Spleen (tissue), 11 donors: ENCODE results near the gene NGEF. TPM values are rescaled to one million over a fixed set of nuclear protein-coding genes. Genes with fewer than 3 reads are reported as not detected.
A peak's percentile ranks its signal among the peaks of the same experiment; 100 is the strongest.

Experiments used
- DNase-seq: peaks from one replicate; pipeline ENCODE4 v3.0.0-alpha.2; 2020
- H3K27ac ChIP-seq, 8 donors: fragments of 200-600 bp; sonication (generic) in 7 of 8; 1 replicate in 4 of 8; 2 replicates in 4 of 8; pipeline versions ENCODE4 v1.5.0 to v1.8.0; 2016 to 2021; ENCODE audit warnings: inconsistent platforms in 4 of 8, mild to moderate bottlenecking in 4 of 8, moderate library complexity in 1 of 8
- H3K27me3 ChIP-seq, 7 donors: fragments of 200-600 bp; sonication (generic) in 6 of 7; replicated peaks in 1 of 7; 1 replicate in 4 of 7; 2 replicates in 3 of 7; pipeline versions ENCODE4 v1.5.0 to v1.8.0; 2016 to 2021; ENCODE audit warnings: inconsistent platforms in 3 of 7, mild to moderate bottlenecking in 1 of 7
- H3K36me3 ChIP-seq, 6 donors: fragments of 200-600 bp; sonication (generic) in 5 of 6; 1 replicate in 4 of 6; 2 replicates in 2 of 6; pipeline versions ENCODE4 v1.5.0 to v1.8.0; 2016 to 2021; ENCODE audit warnings: inconsistent platforms in 2 of 6
- H3K4me1 ChIP-seq, 6 donors: fragments of 200-600 bp; sonication (generic) in 5 of 6; 1 replicate in 3 of 6; 2 replicates in 3 of 6; pipeline versions ENCODE4 v1.5.0 to v1.8.0; 2016 to 2021; ENCODE audit warnings: inconsistent platforms in 3 of 6
- H3K4me3 ChIP-seq, 8 donors: fragments of 200-600 bp; sonication (generic) in 7 of 8; 1 replicate in 4 of 8; 2 replicates in 4 of 8; pipeline versions ENCODE4 v1.5.0 to v1.8.0; 2016 to 2021; ENCODE audit warnings: inconsistent platforms in 4 of 8, mild to moderate bottlenecking in 4 of 8, moderate library complexity in 2 of 8
- H3K9me3 ChIP-seq, 8 donors: fragments of 200-600 bp; sonication (generic) in 7 of 8; 1 replicate in 4 of 8; 2 replicates in 4 of 8; pipeline versions ENCODE4 v1.5.0 to v1.8.0; 2016 to 2021; ENCODE audit warnings: inconsistent platforms in 4 of 8
- CTCF ChIP-seq, 11 experiments: fragments of 200-600 bp in 7 of 11; fragments of 450-650 bp in 4 of 11; sonication (generic) in 4 of 11; IDR thresholded peaks in 8 of 11; conservative IDR thresholded peaks in 3 of 11; 1 replicate in 7 of 11; 2 replicates in 4 of 11; pipeline versions ENCODE4 v1.4.0 to v1.8.0; 2016 to 2021; ENCODE audit warnings: antibody characterized with exemption in 11 of 11, inconsistent platforms in 4 of 11, mild to moderate bottlenecking in 1 of 11
- POLR2A ChIP-seq, 3 donors: fragments of 450-650 bp; IDR thresholded peaks; one replicate each; pipeline ENCODE4 v1.5.1; 2017; ENCODE audit warnings: antibody characterized with exemption in 3 of 3, mild to moderate bottlenecking in 1 of 3
- POLR2AphosphoS5 ChIP-seq, 3 donors: sonication (generic); formaldehyde crosslinking; IDR thresholded peaks; one replicate each; pipeline ENCODE4 v1.5.1; 2017; ENCODE audit warnings: antibody characterized with exemption in 3 of 3
- WGBS, 5 donors: extraction: QIAGEN DNeasy Blood & Tissue Kit in 3 of 5; methylation state at CpG; one replicate each; pipeline versions ENCODE4 v1.1.5 to v1.1.7; 2013 to 2018; 5-methylcytosine and 5-hydroxymethylcytosine counted together
- intact Hi-C: fragments of 100-400 bp; cut with DNase I; formaldehyde crosslinking; loops from one replicate; pipeline ENCODE4 v1.15.0; 2023; ENCODE audit warnings: low total_unique reads
- polyA plus RNA-seq, 3 donors: library from polyadenylated mRNA; stranded (reverse); fragments of 200-250 nt; gene quantifications; one replicate each; pipeline ENCODE4 v1.2.1, GENCODE V29; 2013
- total RNA-seq, 7 donors: library from RNA; depleted of rRNA in 3 of 7; stranded (reverse); fragments of >200 nt in 3 of 7; fragmentation: NEBNext Ultra II Directional in 4 of 7; extraction: Animal tissue kit (Norgen Biotek cat#: 25700) in 4 of 7; gene quantifications; one replicate each; pipeline versions ENCODE4 v1.1.0 to v1.2.1, GENCODE V29; 2016 to 2021
- donor health status: healthy with polysubstance abuse.
- donor health status: DM: no; HTN: no; CAD: no; lungs with moderate emphysema.
- donor health status: DM: no; HTN: no; CAD: no.
- donor health status: Bipolar disorder and iron deficiency.
- donor health status: healthy.
- donor health status: DM: no; HTN: no; CAD: no.
- donor health status: DM: yes; HTN: yes; CAD: no.

Gene NGEF
- total and polyA plus RNA-seq, 10 donors: 0.23 to 0.79 (median 0.43) TPM; not detected in 5

- Histone ChIP-seq H3K27me3 (no peaks in the 10 kb centered on the region), H3K27ac (no peak overlapping the region), H3K9me3 (no peaks in the 10 kb centered on the region), H3K4me3 (no peak overlapping the region), H3K36me3 (no peaks in the 10 kb centered on the region), H3K4me1 (peaks cover 5 to 16% (median 13%) of the 10 kb centered on the region in 6 donors)
- DNase-seq: no peak
- WGBS, 5 donors: 73 to 80% (median 75%) methylated on average over 3 of the region's 3 CpGs
- no peak for TF ChIP-seq POLR2AphosphoS5 (IDR thresholded peaks at IDR 0.05)
- TF ChIP-seq POLR2A (IDR thresholded peaks at IDR 0.05): no peak
- TF ChIP-seq CTCF (IDR thresholded peaks at IDR 0.05 in 8 of 11, conservative IDR thresholded peaks at IDR 0.05 in 3 of 11): no peak
- intact Hi-C loops: no loop called here
These were observed 5.3 kb downstream of the NGEF start for GRCh38 chr2:233007739-233008138.

GRCh38 chr2:233007270-233007669 is 5.8 kb downstream of the NGEF start:
- 79 to 95% (median 86%) methylated on average over 7 of the region's 7 CpGs for WGBS, 5 donors
- intact Hi-C loops: no loop called here
- no peak for TF ChIP-seq POLR2A (IDR thresholded peaks at IDR 0.05)
- TF ChIP-seq POLR2AphosphoS5 (IDR thresholded peaks at IDR 0.05): no peak
- no peak for TF ChIP-seq CTCF (IDR thresholded peaks at IDR 0.05 in 8 of 11, conservative IDR thresholded peaks at IDR 0.05 in 3 of 11)
- Histone ChIP-seq H3K4me1 (peaks cover 5 to 12% (median 8%) of the 10 kb centered on the region in 6 donors), H3K36me3 (no peaks in the 10 kb centered on the region), H3K27me3 (no peaks in the 10 kb centered on the region), H3K27ac (no peak overlapping the region), H3K9me3 (no peaks in the 10 kb centered on the region), H3K4me3 (no peak overlapping the region)
- DNase-seq: peak; percentile 21

- intact Hi-C loops: no loop called here
- no peaks in the 10 kb centered on the region for H3K27me3 ChIP-seq
- H3K4me1 ChIP-seq: peaks cover 2 to 6% (median 2%) of the 10 kb centered on the region in 6 donors
- TF ChIP-seq CTCF (IDR thresholded peaks at IDR 0.05 in 8 of 11, conservative IDR thresholded peaks at IDR 0.05 in 3 of 11) (no peak), POLR2AphosphoS5 (IDR thresholded peaks at IDR 0.05) (no peak), POLR2A (IDR thresholded peaks at IDR 0.05) (no peak)
- no peak overlapping the region for H3K4me3 ChIP-seq
- peak; percentile 15 for DNase-seq
- 91 to 95% (median 93%) methylated on average over 6 of the region's 6 CpGs for WGBS, 5 donors
- no peaks in the 10 kb centered on the region for H3K36me3 ChIP-seq
- no peaks in the 10 kb centered on the region for H3K9me3 ChIP-seq
- H3K27ac ChIP-seq: no peak overlapping the region
These were observed 6.4 kb downstream of the NGEF start for GRCh38 chr2:233006648-233007047.

GRCh38 chr2:233005096-233005495 is 8.0 kb downstream of the NGEF start:
- Histone ChIP-seq H3K9me3 (no peaks in the 10 kb centered on the region), H3K4me3 (no peak overlapping the region), H3K4me1 (no peaks in the 10 kb centered on the region), H3K36me3 (no peaks in the 10 kb centered on the region), H3K27ac (no peak overlapping the region), H3K27me3 (no peaks in the 10 kb centered on the region)
- WGBS, 5 donors: 87 to 99% (median 92%) methylated on average over 6 of the region's 6 CpGs
- no peak for TF ChIP-seq CTCF (IDR thresholded peaks at IDR 0.05 in 8 of 11, conservative IDR thresholded peaks at IDR 0.05 in 3 of 11)
- no peak for TF ChIP-seq POLR2AphosphoS5 (IDR thresholded peaks at IDR 0.05)
- TF ChIP-seq POLR2A (IDR thresholded peaks at IDR 0.05): no peak
- DNase-seq: peak; percentile 53
- intact Hi-C loops: no loop called here
